Astrocyte of the cerebellum (primary cell): Measurements from ENCODE around the gene PAK1.

Experiments
- DNase-seq: peaks from one replicate; pipeline ENCODE4 v3.0.0-alpha.2; 2011; ENCODE audit warnings: low read depth
- H3K4me3 ChIP-seq: 2 replicates; pipeline ENCODE4 v1.5.1; 2011; ENCODE audit warnings: mild to moderate bottlenecking, low read depth, low read length, moderate library complexity
- CTCF ChIP-seq: IDR thresholded peaks from 2 replicates; pipeline ENCODE4 v1.5.1; 2012; ENCODE audit warnings: low read length, low read depth, moderate library complexity, mild to moderate bottlenecking; ENCODE audit errors: missing control alignments
- in situ Hi-C: cut with HindIII; loops from 2 replicates; pipeline ENCODE4 v1.10.0; 2017; ENCODE audit warnings: low sequenced_read_pairs

PAK1 gene

DNA sequence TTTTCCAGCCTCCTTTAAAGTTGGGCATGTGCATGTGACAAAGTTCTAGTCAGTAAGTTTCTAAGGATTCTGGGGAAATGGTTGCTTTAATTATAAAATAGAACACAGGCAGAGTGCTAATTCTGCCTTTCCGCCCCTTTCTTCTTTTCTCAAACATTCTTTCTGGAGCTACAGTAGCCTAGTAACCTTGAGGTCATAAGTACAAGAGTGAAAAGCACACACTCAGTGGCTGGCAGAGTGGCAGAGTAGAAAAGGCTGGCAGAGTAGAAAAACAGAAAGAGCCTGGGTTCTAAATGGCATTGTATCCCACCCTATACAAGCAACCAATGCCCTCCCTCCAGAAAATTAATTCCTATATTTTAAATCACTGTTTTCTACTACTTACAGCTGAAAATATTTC is 51.2 kb downstream of the PAK1 start:
- in situ Hi-C loops: no loop called here
- DNase-seq: no peak
- TF ChIP-seq CTCF: no peak
- no peak overlapping the region for H3K4me3 ChIP-seq

DNA sequence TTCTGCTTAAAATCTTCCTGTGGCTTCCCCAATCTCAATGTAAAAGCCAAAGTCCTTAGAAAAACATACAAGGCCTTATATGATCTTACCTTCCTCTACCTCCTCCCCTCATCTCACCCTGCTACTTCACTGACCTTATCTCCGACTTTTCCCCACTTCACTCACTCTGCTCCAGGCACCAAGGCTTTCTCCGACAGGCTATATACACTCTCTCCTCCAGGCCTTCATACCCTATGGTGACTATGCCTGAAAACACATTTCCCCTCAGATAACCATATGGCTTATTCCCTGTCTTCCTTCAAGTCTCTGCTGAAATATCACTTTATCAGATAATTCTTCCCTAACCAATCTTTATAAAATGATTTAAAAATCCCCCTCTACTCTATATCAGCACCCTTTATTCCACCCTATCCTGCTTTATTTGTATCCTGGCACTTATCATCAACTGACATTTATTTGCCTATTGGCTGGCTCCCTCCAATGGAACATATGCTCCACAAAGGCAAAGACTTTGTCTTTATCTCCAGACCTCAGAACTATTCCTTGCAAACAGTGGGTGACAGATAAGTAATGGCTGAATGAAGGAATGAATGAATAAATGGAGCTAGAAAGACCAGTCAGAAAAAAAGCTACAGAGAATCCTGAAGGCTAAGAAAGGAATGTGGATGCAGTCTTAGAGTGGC is 52.7 kb downstream of the PAK1 start:
- in situ Hi-C loops: no loop called here
- no peak for TF ChIP-seq CTCF

DNA sequence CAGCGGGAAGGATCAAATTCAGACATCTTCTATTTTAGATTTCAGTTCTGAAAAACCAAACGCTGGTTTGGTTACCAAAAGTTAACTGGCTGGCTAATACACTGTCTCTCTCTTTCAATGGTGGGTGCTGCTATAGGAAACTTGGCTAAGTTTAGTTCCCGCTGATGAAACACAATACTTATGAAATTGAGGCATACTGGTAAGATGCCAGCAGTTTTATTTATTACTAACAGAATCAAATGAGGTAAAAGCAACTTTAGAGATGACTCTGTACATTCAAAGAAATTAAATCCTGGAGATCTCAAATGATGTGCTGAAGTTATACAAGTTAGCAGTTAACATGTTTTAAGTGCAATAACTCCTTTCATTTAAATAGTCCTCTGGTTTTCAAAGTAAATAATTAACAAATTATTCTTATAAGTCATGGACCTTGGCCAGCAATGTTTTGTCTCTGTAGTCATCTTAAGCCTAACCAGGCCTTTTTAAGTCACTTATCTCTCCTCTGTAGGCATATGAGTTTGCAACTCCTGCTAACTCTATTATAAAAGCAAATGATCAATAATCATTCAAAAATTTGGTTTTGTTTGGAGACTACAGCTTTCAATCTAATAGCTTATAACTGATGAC is 54.8 kb downstream of the PAK1 start:
- DNase-seq: no peak
- TF ChIP-seq CTCF: no peak
- in situ Hi-C loops: no loop called here
- no peak overlapping the region for H3K4me3 ChIP-seq

More for the DNA sequence above, 52.7 kb downstream of the PAK1 start:
- no peak overlapping the region for H3K4me3 ChIP-seq
- no peak for DNase-seq

DNA sequence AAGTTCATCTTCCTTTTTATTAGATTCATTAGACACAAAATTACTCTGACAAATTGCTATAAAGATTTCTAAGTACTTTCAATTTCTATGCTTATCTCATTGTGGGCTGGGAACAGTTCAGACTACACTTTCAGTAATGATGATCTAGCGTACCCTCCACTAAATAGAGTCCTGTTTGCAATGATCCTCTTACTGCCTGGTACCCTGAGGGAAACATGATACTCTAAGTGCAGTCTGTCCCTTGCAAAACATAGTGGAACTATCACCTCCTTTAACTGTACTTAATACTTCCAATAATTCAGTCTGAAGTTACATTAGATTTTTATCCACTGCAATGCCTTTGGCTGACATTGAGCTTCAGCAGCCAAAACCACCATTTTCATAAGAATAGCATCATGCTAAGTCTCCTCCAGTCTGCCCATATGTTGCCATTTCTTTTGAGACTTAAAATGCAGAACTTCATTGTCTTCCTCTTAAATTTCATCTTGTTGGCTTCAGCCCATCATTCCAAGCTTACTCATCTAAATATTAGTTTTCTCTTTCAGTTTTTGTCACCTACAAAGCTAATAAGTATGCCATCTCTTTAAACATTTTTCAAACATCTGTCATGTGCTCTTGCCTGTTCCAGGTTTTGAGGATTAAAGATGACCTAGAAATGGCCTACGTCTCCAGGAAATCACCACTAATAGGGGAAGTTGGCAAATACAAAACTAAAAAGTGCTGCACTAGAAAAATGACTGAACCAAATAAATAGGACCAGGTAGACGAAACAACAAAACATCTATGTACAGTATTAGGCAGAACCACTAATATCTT is 55.5 kb downstream of the PAK1 start:
- in situ Hi-C loops: no loop called here

DNA sequence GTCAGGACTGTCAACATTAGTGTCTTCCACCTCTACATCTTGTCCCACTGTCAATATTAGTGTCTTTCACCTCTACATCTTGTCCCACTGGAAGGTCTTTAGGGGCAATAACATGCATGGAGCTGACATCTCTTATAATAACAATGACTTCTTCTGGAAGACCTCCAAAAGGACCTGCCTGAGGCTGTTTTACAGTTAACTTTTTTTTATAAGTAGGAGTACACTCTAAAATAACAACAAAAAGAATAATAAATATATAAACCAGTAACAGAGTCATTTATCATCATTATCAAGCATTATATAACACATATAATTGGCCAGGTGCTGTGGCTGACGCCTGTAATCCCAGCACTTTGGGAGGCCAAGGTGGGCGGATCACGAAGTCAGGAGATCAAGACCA is 57.5 kb downstream of the PAK1 start:
- no peak for DNase-seq
- H3K4me3 ChIP-seq: no peak overlapping the region
- TF ChIP-seq CTCF: no peak
- in situ Hi-C loops: no loop called here

More for the DNA sequence above, 55.5 kb downstream of the PAK1 start:
- no peak for DNase-seq
- no peak overlapping the region for H3K4me3 ChIP-seq
- TF ChIP-seq CTCF: no peak

DNA sequence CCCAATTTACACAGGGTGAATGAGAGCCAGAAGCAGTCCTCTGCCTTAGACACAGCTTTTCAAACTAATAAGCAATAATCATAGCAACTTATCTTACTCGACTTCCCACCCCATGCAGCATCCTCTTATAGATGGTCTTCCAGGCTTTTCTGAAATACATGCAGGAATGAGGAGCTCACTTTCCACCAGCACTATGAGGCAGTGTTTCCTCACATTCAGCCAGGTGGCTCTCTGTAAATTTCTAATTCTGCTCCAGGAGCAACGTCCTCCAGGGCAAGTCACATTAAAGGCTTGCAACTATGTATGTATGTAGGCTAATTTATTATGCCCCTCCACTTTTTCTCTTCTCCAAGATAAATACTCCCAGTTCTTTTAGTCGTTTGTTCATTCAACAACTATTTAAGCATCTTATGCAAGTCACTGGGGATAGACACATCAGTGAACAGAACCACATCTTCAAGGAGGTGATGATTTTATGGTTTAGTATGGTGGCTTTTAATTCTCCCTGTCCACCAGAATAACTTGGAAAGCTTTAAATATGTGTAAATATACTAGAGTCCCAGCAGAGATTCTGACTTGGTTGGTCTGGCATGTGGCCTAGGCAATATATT is 59.9 kb downstream of the PAK1 start:
- in situ Hi-C loops: no loop called here
- no peak for TF ChIP-seq CTCF
- H3K4me3 ChIP-seq: no peak overlapping the region
- DNase-seq: no peak
